GM18508 (cell line): ENCODE data around the gene NUMB.

Experiments used
- ATAC-seq: cut with Tn5 transposase; IDR thresholded peaks from one replicate; pipeline ENCODE4 v1.9.1; 2021; ENCODE audit warnings: moderate number of reproducible peaks; ENCODE audit not compliant: insufficient read depth, unreplicated experiment

Gene NUMB

GRCh38 chr14:73237786-73238423 lies 220.4 kb downstream of the NUMB start:
- ATAC-seq = no peak

GRCh38 chr14:73237219-73237785 lies 221.0 kb downstream of the NUMB start, which contains the start of gene PAPLN:
Gene PAPLN, plus strand, starts transcription at chr14:73237506. Its CDS starts 2,273 bp downstream, at chr14:73239779.
- ATAC-seq = no peak

- ATAC-seq = no peak
These were observed 221.6 kb downstream of the NUMB start for GRCh38 chr14:73236752-73237218.

GRCh38 chr14:73236157-73236556 lies 222.2 kb downstream of the NUMB start:
- ATAC-seq = no peak

GRCh38 chr14:73235531-73236155 lies 222.7 kb downstream of the NUMB start:
- no peak for ATAC-seq

GRCh38 chr14:73234586-73235394 lies 223.6 kb downstream of the NUMB start:
- no peak for ATAC-seq

GRCh38 chr14:73234029-73234428 lies 224.3 kb downstream of the NUMB start:
- ATAC-seq = no peak

GRCh38 chr14:73233564-73233963 lies 224.8 kb downstream of the NUMB start:
- ATAC-seq = no peak

- ATAC-seq = no peak
These were observed 225.4 kb downstream of the NUMB start for GRCh38 chr14:73232984-73233383.

- no peak for ATAC-seq
These were observed 226.1 kb downstream of the NUMB start for GRCh38 chr14:73231981-73232851.

- ATAC-seq = no peak
These were observed 228.3 kb downstream of the NUMB start for GRCh38 chr14:73230051-73230450.

- ATAC-seq = no peak
These were observed 230.2 kb downstream of the NUMB start for GRCh38 chr14:73227812-73228781.

- ATAC-seq = no peak
These were observed 232.8 kb downstream of the NUMB start for GRCh38 chr14:73225496-73225895.
